HepG2 (cell line): ENCODE results near the gene PCDHGA5. TPM values are rescaled to one million over a fixed set of nuclear protein-coding genes. Genes with fewer than 3 reads are reported as not detected.
A peak's percentile ranks its signal among the peaks of the same experiment; 100 is the strongest.

Source experiments
- GATA4 ChIP-seq: sonication (generic); IDR thresholded peaks from 2 replicates; pipeline ENCODE4 v1.6.1; 2016; ENCODE audit warnings: antibody characterized with exemption, low read depth, borderline replicate concordance
- HNF4A ChIP-seq: sonication (generic); formaldehyde crosslinking; IDR thresholded peaks from 2 replicates; pipeline ENCODE4 v1.4.0; 2020; ENCODE audit warnings: missing genetic modification reagents
- KDM1A ChIP-seq: IDR thresholded peaks from 2 replicates; pipeline ENCODE4 v1.6.1; 2016; ENCODE audit warnings: missing compliant biosample characterization
- KIAA2018 ChIP-seq: sonication (generic); formaldehyde crosslinking; IDR thresholded peaks from 2 replicates; pipeline ENCODE4 v1.5.0; 2020; ENCODE audit warnings: mild to moderate bottlenecking, missing genetic modification reagents, borderline replicate concordance
- KMT2B ChIP-seq: IDR thresholded peaks from 2 replicates; pipeline ENCODE4 v1.6.1; 2016; ENCODE audit warnings: missing genetic modification reagents, missing compliant biosample characterization
- MYPOP ChIP-seq: sonication (generic); formaldehyde crosslinking; IDR thresholded peaks from 2 replicates; pipeline ENCODE4 v1.8.1; 2023; ENCODE audit warnings: mild to moderate bottlenecking, moderate library complexity, missing genetic modification reagents
- PAF1 ChIP-seq: IDR thresholded peaks from 2 replicates; pipeline ENCODE4 v1.6.1; 2016; ENCODE audit warnings: missing genetic modification reagents, missing compliant biosample characterization
- RAD21 ChIP-seq: fragments of 450-650 bp; formaldehyde crosslinking; IDR thresholded peaks from 2 replicates; pipeline ENCODE4 v1.5.0; 2020; ENCODE audit warnings: mild to moderate bottlenecking
- RFX3 ChIP-seq: IDR thresholded peaks from 2 replicates; pipeline ENCODE4 v1.6.1; 2016; ENCODE audit warnings: missing biosample characterization, missing genetic modification reagents
- SAP130 ChIP-seq: IDR thresholded peaks from 2 replicates; pipeline ENCODE4 v1.6.1; 2016; ENCODE audit warnings: low read depth
- SRF ChIP-seq: IDR thresholded peaks from 2 replicates; pipeline ENCODE4 v1.6.1; 2011; ENCODE audit warnings: mild to moderate bottlenecking, low read depth, low read length, moderate library complexity
- TBX2 ChIP-seq: sonication (generic); formaldehyde crosslinking; IDR thresholded peaks from 2 replicates; pipeline ENCODE4 v1.5.0; 2020; ENCODE audit warnings: missing genetic modification reagents, mild to moderate bottlenecking, borderline replicate concordance
- TCF7L2 ChIP-seq: IDR thresholded peaks from 2 replicates; pipeline ENCODE4 v1.6.1; 2011; ENCODE audit warnings: mild to moderate bottlenecking, low read depth, low read length, moderate library complexity
- WIZ ChIP-seq: sonication (generic); formaldehyde crosslinking; IDR thresholded peaks from 2 replicates; pipeline ENCODE4 v1.5.1; 2020; ENCODE audit warnings: mild to moderate bottlenecking, missing genetic modification reagents
- ZBTB20 ChIP-seq: sonication (generic); formaldehyde crosslinking; IDR thresholded peaks from 2 replicates; pipeline ENCODE4 v1.8.1; 2023; ENCODE audit warnings: missing genetic modification reagents, low read depth, mild to moderate bottlenecking, borderline replicate concordance
- ZNF101 ChIP-seq: sonication (generic); formaldehyde crosslinking; IDR thresholded peaks from 2 replicates; pipeline ENCODE4 v1.4.0; 2020; ENCODE audit warnings: mild to moderate bottlenecking, low read depth, missing genetic modification reagents, borderline replicate concordance
- ZNF17 ChIP-seq: sonication (generic); formaldehyde crosslinking; IDR thresholded peaks from 2 replicates; pipeline ENCODE4 v1.5.0; 2020; ENCODE audit warnings: mild to moderate bottlenecking, missing genetic modification reagents
- ZNF225 ChIP-seq: sonication (generic); formaldehyde crosslinking; IDR thresholded peaks from 2 replicates; pipeline ENCODE4 v1.4.0; 2020; ENCODE audit warnings: mild to moderate bottlenecking, missing genetic modification reagents
- ZNF724P ChIP-seq: sonication (generic); formaldehyde crosslinking; IDR thresholded peaks from 2 replicates; pipeline ENCODE4 v1.8.0; 2022; ENCODE audit warnings: missing genetic modification reagents, borderline replicate concordance
- ZNF772 ChIP-seq: sonication (generic); formaldehyde crosslinking; IDR thresholded peaks from 2 replicates; pipeline ENCODE4 v1.5.0; 2020; ENCODE audit warnings: mild to moderate bottlenecking, missing genetic modification reagents
- polyA plus RNA-seq, 8 experiments: library from polyadenylated mRNA; depleted of rRNA in 3 of 8; stranded (reverse) in 7 of 8; unstranded in 1 of 8; fragments of >200 nt; fragmentation: Illumina TruSeq in 4 of 8; extraction: Trizol in 4 of 8; gene quantifications; 2 replicates each; pipeline versions ENCODE4 v1.2.1 to v1.2.3, GENCODE V29; 2011 to 2016; ENCODE audit warnings: low read depth in 4 of 8, missing spikeins in 1 of 8, mixed read lengths in 1 of 8; ENCODE audit not compliant: insufficient read depth in 1 of 8
- total RNA-seq, 5 experiments: library from RNA; depleted of rRNA; stranded (reverse); fragments of >200 nt; fragmentation: Illumina TruSeq; extraction: Trizol; gene quantifications; 2 replicates each; pipeline ENCODE4 v1.2.3, GENCODE V29; 2016; ENCODE audit warnings: low read depth in 1 of 5

Gene PCDHGA5
- total and polyA plus RNA-seq, 2 of the 13 experiments (the other 11 are each of a cell fraction or from before 2014, with no cell fraction given): 0.27 to 0.32 TPM

- TF ChIP-seq ZNF772 (CRISPR knock-in tag): 0 out of 2 replicates have a peak, but pooled peaks have one; percentile 39
- no peak for TF ChIP-seq MYPOP
- no peak for TF ChIP-seq TCF7L2
- no peak for TF ChIP-seq KIAA2018 (CRISPR knock-in tag)
- TF ChIP-seq ZNF225 (CRISPR knock-in tag): no peak
- TF ChIP-seq TBX2 (CRISPR knock-in tag): 0 out of 2 replicates have a peak, but pooled peaks have one; percentile 24
- no peak for TF ChIP-seq ZNF724P (CRISPR knock-in tag)
- no peak for TF ChIP-seq PAF1
- TF ChIP-seq RAD21 (CRISPR knock-in tag): peak; percentile 67
- no peak for TF ChIP-seq ZNF17
- peak; percentile 47 for TF ChIP-seq SAP130 (CRISPR knock-in tag)
- TF ChIP-seq KMT2B (CRISPR knock-in tag): peak; percentile 67; the same call in 1 of the 2 replicates
- TF ChIP-seq KDM1A (CRISPR knock-in tag): no peak
- peak; percentile 36; the same call in 1 of the 2 replicates for TF ChIP-seq SRF
- TF ChIP-seq GATA4: no peak
- TF ChIP-seq ZBTB20 (CRISPR knock-in tag): no peak
- no peak for TF ChIP-seq RFX3 (CRISPR knock-in tag)
- no peak for TF ChIP-seq ZNF101 (CRISPR knock-in tag)
- TF ChIP-seq HNF4A (CRISPR knock-in tag): no peak
- TF ChIP-seq WIZ (CRISPR knock-in tag): no peak
These were observed 13.9 kb upstream of the PCDHGA5 start, which contains the start of gene PCDHGB1 (continued) for GRCh38 chr5:141349917-141350619.
